A673 (cell line): ENCODE data around the gene MICAL2.

Experiments used
- EZH2 ChIP-seq: fragments of 200-600 bp; sonication (generic); IDR thresholded peaks from 2 replicates; pipeline ENCODE4 v1.6.1; 2017; ENCODE audit warnings: borderline replicate concordance, low read depth, mild to moderate bottlenecking, mixed read lengths, antibody characterized with exemption, low read length; ENCODE audit not compliant: poor library complexity, severe bottlenecking
- TF ChIP-seq, protein P1 (sequence below): fragments of 300-800, 200-600 bp; sonication (generic); conservative IDR thresholded peaks from 2 replicates; pipeline ENCODE4 v1.5.1; 2017; ENCODE audit warnings: low read depth, mild to moderate bottlenecking, antibody characterized with exemption, low read length, moderate library complexity, mixed read lengths

DNA sequence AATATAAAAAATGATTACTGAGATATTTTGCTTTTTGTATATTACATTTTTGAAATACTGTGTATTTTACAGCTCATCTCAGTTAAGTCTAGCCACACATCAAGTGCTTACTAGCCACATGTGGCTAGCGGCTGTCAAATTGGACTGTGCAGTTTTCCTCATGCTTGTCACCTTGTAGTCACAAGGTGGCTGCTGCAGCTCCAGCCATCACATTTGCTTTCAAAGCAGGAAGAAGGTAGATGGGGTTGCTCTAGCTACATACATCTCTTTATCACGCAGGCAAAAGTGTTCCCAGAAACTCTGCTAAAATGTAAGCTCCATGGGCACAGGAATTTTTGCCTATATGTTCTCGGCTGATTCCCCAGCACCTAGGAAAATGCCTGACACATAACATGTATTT is 61.5 kb downstream of the MICAL2 start:
- no peak for TF ChIP-seq EZH2
- TF ChIP-seq, protein P1, sequence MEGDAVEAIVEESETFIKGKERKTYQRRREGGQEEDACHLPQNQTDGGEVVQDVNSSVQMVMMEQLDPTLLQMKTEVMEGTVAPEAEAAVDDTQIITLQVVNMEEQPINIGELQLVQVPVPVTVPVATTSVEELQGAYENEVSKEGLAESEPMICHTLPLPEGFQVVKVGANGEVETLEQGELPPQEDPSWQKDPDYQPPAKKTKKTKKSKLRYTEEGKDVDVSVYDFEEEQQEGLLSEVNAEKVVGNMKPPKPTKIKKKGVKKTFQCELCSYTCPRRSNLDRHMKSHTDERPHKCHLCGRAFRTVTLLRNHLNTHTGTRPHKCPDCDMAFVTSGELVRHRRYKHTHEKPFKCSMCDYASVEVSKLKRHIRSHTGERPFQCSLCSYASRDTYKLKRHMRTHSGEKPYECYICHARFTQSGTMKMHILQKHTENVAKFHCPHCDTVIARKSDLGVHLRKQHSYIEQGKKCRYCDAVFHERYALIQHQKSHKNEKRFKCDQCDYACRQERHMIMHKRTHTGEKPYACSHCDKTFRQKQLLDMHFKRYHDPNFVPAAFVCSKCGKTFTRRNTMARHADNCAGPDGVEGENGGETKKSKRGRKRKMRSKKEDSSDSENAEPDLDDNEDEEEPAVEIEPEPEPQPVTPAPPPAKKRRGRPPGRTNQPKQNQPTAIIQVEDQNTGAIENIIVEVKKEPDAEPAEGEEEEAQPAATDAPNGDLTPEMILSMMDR = no peak
